ENCODE results near the gene UBE2D1. TPM values are rescaled to one million over a fixed set of nuclear protein-coding genes. Genes with fewer than 3 reads are reported as not detected.

Gene UBE2D1
- total and polyA plus RNA-seq, 2 of the 8 experiments (the other 6 are each of a cell fraction or from before 2014, with no cell fraction given): 21.2 to 33.5 TPM

GRCh38 chr10:58358947-58359346 is 24.1 kb downstream of the UBE2D1 start:
- Histone ChIP-seq H3K18ac (ENCODE audit: extremely low read depth, low read length) (no peak overlapping the region), H2BK20ac (ENCODE audit: low read length) (no peak overlapping the region), H3K79me2 (ENCODE audit: control insufficient read depth in 1 of 2, insufficient read depth in 2 of 2, low read length in 2 of 2) (peaks cover 0 to 31% of the 10 kb centered on the region in 2 experiments; a peak in 2 of 4 replicates), H4K91ac (replicated peaks; ENCODE audit: insufficient read length, low read length) (no peak overlapping the region), H3K27ac (ENCODE audit: low read depth, low read length) (no peak overlapping the region), H3K9ac (replicated peaks in 1 of 4; ENCODE audit: extremely low read depth in 1 of 4, low read depth in 3 of 4, low read length in 3 of 4) (no peak overlapping the region), H2AFZ (ENCODE audit: low read length) (no peak overlapping the region), H4K20me1 (replicated peaks in 1 of 2; ENCODE audit: control insufficient read depth in 1 of 2, insufficient read depth in 2 of 2, low read length in 2 of 2) (peaks cover 0 to 3% of the 10 kb centered on the region in 2 experiments), H3K4ac (replicated peaks; ENCODE audit: insufficient read length, low read depth, low read length) (no peak overlapping the region), H2BK12ac (ENCODE audit: low read depth, low read length) (no peak overlapping the region), H4K5ac (ENCODE audit: insufficient read length, low read depth, low read length) (no peak overlapping the region), H3K36me3 (ENCODE audit: control insufficient read depth in 2 of 4, insufficient read depth in 4 of 4, low read length in 3 of 4) (peaks cover 0 to 11% (median 2%) of the 10 kb centered on the region in 4 experiments; a peak in 1 of 8 replicates), H3K4me1 (replicated peaks in 1 of 4; ENCODE audit: control insufficient read depth in 3 of 4, insufficient read depth in 4 of 4, low read length in 3 of 4) (no peaks in the 10 kb centered on the region; a peak in 1 of 7 replicates), H4K8ac (ENCODE audit: extremely low read depth, insufficient read depth, low read length) (no peak overlapping the region), H2BK120ac (replicated peaks; ENCODE audit: low read depth, low read length) (no peak overlapping the region), H3K23ac (ENCODE audit: insufficient read length) (no peak overlapping the region), H3K79me1 (ENCODE audit: low read depth, low read length) (no peaks in the 10 kb centered on the region; the same call in 1 of the 2 replicates), H2BK15ac (ENCODE audit: low read length) (no peak overlapping the region), H3K14ac (ENCODE audit: insufficient read length) (no peak overlapping the region), H3K56ac (replicated peaks; ENCODE audit: insufficient read length, low read depth, low read length) (no peak overlapping the region), H2AK5ac (ENCODE audit: low read depth, low read length) (no peak overlapping the region), H3K4me2 (ENCODE audit: insufficient read depth in 1 of 2, low read depth in 2 of 2, low read length in 2 of 2) (no peak overlapping the region), H3K9me3 (ENCODE audit: insufficient read depth in 2 of 2, low read depth in 1 of 2, low read length in 1 of 2) (no peaks in the 10 kb centered on the region), H3K27me3 (replicated peaks in 1 of 4; ENCODE audit: control insufficient read depth in 3 of 4, extremely low read depth in 1 of 4, insufficient read depth in 3 of 4, low read length in 3 of 4) (no peaks in the 10 kb centered on the region), H3K4me3 (ENCODE audit: extremely low read depth in 1 of 4, insufficient read depth in 2 of 4, low read depth in 3 of 4, low read length in 4 of 4) (no peak overlapping the region), H3K23me2 (ENCODE audit: low read depth, low read length) (no peaks in the 10 kb centered on the region), H2BK5ac (ENCODE audit: low read depth, low read length) (no peak overlapping the region)
- ChIA-PET POLR2A (ENCODE audit: partially characterized antibody) (no interaction called here), CTCF (ENCODE audit: partially characterized antibody) (interaction anchor here (0.9 kb wide), 1 partner anchor 11 kb away, joined by 3 read pairs; no protein-coding TSS in a partner anchor)
- 60% methylated on average over 1 of the region's 1 CpG; no CpG with 5 or more reads in 1 of the 2 experiments for WGBS, 2 experiments (ENCODE audit: extremely low coverage in 1 of 2, insufficient coverage in 1 of 2, insufficient read length in 1 of 2, insufficient replicate concordance in 2 of 2, low coverage in 1 of 2, low lambda C conversion rate in 2 of 2, missing lambda C conversion rate in 1 of 2)
- no peak for DNase-seq (ENCODE audit: low read depth in 1 of 2, low spot score in 2 of 2)
- FAIRE-seq: no peak
- TF ChIP-seq POLR2AphosphoS5 (IDR thresholded peaks at IDR 0.05; ENCODE audit: low read depth, low read length) (no peak), ATF2 (IDR thresholded peaks at IDR 0.05; ENCODE audit: low read length) (no peak)

Measured in H1 (cell line).